OCI-LY3 (cell line): ENCODE results near the gene SLC43A1.

ENCODE experiments used
- CTCF ChIP-seq: fragments of 200-600, 300-600 bp; sonication (generic); IDR thresholded peaks from 2 replicates; pipeline ENCODE4 v1.5.1; 2014; ENCODE audit warnings: antibody characterized with exemption, low read length, low read depth
- EZH2phosphoT487 ChIP-seq: fragments of 200-600 bp; shearing (Covaris generic); IDR thresholded peaks from 2 replicates; pipeline ENCODE4 v1.6.1; 2018; ENCODE audit warnings: antibody characterized with exemption, mixed run types, low read depth

GRCh38 chr11:57499413-57499982, 16.0 kb downstream of the SLC43A1 start:
- TF ChIP-seq CTCF (no peak), EZH2phosphoT487 (no peak)
